Stimulated activated CD8-positive, alpha-beta memory T cell treated with anti-CD3 and anti-CD28 coated beads, Interleukin-7, amount 100 ng/mL, for 1 hour (primary cell): Measurements from ENCODE around the gene BRCA1.

Experiments
- DNase-seq, 2 donors: peaks; one replicate each; pipeline ENCODE4 v3.0.0-alpha.2; 2020; ENCODE audit warnings: low read depth in 2 of 2

The BRCA1 gene

GRCh38 chr17:43025290-43025657, 99.9 kb downstream of the BRCA1 start:
- no peak for DNase-seq

DNA sequence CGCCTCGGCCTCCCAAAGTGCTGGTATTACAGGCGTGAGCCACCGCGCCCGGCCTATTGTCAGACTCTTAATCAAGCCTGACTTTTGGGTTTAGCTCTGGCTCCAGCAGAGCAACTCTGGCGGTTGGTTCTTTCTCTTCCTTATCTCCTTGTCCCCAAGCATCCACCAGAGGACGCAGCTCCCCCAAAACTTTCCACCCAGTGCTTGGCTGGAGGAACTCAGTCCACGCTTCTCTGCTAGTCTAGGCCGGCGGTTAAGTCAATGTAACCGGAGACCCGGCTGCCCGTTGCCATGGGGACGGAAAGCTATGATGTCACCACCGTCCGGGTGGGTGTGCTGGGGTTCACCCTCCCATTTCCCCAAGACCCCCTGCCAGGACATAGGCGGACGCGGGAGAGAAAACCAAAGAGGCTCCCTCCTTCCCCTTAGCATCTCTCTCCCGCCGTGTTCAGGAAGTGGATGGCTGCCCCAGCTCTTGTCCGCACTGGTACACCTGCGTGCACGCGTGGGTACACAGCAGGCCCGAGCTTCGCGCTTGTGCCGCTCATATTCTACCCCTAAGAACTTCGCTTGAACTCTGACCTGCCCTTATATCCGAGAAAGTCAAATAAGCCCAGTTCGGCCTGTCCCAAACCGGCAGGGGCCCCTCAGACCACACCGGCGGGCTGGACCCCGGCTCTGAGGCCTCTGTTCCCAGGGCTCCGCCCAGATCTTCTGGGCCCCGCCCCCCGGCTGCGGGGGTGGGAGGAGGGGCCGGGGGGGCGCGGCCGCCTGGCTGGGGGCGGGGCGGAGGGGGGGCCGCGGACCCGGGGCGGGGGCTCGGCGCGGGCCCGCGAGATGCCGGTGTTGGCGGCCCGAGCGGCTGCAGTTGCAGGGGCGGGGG, 100.5 kb downstream of the BRCA1 start, which contains the start of gene RND2:
Gene RND2, plus strand, starts transcription at position 825 of the 883 bp plus-strand sequence. CDS start 117 bp downstream, outside the sequence.
- DNase-seq: peak; percentile 51 to 54

DNA sequence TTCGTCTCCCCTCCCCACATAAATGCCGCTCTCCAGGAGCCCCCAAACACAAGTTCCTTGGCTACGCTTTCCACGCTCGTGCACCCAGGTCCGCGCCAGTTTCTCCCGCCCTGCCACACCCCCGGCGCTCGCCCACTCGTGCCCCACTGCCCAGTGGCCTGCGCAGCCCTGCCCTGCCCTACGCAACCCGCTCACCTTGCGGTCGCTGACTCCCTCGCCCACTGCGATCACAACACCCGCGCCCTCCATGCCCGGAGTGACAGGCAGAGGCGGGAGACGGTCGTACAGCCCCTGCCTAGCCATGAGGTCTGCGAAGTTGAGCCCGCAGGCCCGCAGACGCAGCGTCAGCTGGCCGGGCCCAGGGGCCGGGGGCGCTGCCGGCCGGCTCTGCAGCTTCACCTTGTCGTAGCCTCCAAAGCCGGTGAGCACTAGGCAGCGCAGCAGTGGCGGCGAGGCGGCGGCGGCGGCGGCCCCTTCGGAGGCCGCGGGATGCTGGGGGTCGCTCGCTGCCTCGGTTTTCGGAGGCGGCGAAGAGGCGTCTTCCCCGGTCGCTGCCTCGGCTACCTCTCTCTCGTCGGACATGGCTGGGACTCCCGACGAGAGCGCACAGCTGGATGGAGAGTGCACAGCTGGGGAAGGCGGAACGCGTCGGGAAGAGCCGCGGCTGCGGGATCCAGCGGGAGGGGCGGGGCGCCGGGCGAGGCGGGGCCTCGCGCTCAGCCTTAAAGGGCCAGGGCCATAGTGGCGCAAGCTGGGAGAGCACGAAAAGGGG, 103.2 kb downstream of the BRCA1 start, which contains the start of gene VAT1:
Gene VAT1, minus strand, starts transcription at position 645 of the 772 bp plus-strand sequence. Its CDS starts 63 bp downstream, at position 582.
- peak; percentile 27 to 29 for DNase-seq

DNA sequence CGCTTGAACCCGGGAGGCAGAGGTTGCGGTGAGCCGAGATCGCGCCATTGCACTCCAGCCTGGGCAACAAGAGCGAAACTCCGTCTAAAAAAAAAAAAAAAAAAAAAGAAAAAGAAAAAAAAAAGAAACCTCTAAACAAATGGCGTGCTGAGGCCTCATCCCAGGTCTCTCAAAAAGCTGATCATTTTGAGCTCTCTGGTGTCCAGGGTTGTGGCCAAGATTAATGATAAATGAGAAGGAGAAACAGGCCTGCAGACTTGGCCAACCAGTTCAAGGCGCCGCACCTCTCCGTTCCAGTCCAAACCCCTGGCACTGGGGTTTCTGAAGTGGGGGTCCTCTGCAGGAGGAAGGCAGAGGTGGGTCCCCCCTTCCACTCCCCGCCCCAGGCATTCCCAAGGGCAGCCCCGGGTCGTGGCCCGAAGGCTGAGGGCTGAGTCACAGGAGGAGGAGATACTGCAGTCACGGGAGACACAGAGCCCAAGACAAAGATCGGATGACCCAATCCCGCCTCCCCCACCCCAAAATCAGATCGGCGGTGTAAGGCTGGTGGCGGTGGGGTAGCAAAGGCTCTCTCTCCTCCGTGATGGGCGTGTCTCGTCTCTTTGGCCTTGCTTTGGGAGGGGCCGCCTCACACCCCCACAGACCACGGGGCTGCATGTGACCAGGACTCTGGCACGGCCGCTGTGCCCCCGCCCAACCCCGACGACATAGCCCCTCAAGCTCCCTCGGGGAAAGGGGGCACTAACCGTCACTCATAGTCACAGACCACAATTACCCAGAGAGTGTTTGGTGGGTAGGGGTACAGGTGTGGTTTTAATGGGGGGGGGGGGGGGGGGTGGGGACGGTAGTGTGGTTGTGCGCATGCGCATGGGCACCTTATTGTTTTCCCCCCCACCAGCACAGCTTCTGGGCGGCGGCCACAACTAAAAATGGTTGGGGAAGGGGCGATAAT, 104.1 kb downstream of the BRCA1 start:
- no peak for DNase-seq

GRCh38 chr17:43020030-43020621, 105.0 kb downstream of the BRCA1 start:
- no peak for DNase-seq

DNA sequence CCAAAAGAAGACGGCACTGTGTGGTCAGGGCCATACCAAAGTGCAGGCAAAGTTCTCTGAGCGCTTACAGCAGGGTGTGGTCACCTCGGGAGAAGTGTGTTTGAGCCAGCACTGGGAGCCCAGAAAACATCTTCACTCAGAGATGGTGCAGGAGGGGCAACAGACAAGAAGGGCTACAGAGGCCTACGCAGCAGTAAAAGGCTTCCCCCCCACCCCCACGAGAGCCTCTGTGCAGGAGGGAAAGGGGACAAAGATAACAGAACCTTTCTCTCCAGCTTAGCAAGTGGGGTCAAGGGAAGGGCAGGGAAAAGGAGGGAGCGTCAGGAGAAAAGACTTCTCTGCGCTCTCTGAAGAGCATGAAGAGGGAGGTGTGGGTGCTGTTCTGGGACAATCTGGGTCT, 105.7 kb downstream of the BRCA1 start:
- no peak for DNase-seq

- DNase-seq: no peak
Measured at GRCh38 chr17:43018932-43019331, 106.2 kb downstream of the BRCA1 start.

GRCh38 chr17:43018008-43018853, 106.9 kb downstream of the BRCA1 start:
- no peak for DNase-seq

DNA sequence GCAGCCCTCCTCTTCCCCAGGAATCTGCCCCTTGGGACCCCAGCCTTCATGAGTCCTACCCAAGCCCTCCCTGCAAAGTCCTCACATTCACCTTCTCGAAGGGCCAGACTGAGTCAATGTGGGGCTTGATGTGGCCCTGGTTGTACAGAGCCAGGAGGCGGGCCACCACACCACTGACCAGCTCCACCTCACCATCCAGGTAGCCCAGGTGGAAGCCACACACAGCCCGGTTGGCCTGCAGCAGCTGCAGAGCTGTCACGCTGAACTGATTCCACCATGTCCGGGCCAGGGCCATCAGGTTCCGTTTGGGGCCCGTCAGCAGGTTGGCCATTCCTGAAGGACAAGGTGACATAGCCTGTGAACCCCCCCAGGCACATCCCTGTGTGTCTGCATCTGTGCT, 108.9 kb downstream of the BRCA1 start:
- DNase-seq: no peak

DNA sequence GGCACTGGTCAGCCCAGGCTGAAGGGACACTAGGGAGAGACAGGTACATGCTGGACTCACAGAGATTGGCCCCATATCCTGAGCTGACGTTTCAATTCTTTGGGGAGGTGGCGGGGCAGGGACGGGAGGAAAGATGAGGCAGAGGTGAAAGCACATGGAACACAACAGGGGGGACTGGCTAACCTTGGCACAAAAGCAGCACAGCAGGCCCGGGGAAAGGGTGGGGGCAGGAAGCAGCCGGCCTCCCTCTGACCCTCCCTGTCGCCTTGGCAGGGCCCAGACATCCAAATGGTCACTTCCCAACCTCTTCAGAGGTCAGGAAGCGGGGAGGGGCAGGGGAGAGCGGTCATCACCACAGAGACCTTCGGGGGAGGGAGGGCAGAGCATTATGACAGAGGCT, 109.6 kb downstream of the BRCA1 start:
- DNase-seq: no peak

DNA sequence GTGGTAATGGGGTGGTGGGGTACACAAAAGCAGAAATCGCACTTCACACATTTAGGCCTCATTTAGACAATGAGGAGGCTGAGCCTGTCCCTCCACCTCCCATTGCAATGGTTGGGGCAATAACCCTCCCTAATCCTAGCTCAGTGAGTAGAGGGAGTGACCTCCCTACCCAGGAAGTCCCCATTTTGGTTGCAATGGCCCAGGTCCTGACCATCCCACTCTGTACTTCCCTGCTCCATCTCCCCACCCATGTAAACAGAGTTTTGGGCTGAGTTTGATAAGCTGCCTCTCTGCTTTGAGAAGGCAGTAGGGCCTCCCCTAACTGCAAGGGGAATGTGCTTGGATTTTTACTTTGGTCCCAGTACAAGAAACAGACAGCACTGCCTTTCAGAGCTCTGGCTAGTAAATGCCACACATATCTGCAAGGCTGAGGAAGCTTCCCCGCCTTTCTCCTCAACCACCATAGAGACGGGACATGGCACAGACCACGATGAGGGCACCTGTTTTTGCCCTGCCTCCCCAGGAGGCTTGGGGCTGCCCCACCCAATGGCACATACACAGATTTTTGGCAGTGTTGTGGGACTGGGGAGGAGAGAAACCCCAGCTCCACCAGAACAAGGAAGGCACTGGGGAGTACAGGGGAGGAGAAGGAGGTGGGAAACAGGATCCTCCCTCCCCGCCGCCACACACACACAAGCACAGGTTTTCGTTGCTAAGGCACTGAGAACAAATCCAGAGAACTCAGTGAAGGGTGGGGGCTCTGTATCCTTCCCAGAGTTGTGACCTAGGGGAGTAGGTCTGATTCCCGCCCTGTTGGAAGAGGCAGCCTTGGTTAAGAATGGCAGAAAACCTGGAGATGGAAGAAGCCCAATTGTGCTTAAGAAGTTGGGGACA, 110.3 kb downstream of the BRCA1 start:
- DNase-seq: no peak

DNA sequence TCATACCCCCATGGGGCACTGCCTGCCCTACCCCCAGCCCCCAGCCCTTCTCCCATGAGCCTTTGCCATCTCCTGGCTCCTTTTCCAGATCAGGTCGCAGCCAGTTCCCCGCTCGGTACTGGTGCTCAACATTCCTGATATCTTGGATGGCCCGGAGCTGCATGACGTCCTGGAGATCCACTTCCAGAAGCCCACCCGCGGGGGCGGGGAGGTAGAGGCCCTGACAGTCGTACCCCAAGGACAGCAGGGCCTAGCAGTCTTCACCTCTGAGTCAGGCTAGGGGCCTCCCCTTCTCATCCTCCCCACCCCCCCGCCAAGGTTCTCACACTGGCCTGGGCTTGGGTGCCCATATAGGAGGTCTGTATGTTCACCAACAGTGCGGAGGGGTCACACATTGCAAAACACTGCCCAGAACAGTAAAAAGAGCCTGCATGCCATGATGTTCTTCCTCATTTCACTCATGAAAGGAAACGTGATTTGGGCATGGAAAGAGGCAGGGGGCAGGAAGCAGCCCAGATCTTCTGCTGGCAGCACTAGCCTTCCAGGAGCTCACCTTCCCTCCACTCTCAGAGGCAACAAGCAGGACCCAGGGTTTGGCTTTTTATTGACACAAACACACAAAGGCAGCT, 111.0 kb downstream of the BRCA1 start:
- no peak for DNase-seq

- no peak for DNase-seq
Measured at GRCh38 chr17:43013296-43013695, 111.9 kb downstream of the BRCA1 start.

GRCh38 chr17:43011728-43012472, 113.3 kb downstream of the BRCA1 start:
- DNase-seq: no peak

DNA sequence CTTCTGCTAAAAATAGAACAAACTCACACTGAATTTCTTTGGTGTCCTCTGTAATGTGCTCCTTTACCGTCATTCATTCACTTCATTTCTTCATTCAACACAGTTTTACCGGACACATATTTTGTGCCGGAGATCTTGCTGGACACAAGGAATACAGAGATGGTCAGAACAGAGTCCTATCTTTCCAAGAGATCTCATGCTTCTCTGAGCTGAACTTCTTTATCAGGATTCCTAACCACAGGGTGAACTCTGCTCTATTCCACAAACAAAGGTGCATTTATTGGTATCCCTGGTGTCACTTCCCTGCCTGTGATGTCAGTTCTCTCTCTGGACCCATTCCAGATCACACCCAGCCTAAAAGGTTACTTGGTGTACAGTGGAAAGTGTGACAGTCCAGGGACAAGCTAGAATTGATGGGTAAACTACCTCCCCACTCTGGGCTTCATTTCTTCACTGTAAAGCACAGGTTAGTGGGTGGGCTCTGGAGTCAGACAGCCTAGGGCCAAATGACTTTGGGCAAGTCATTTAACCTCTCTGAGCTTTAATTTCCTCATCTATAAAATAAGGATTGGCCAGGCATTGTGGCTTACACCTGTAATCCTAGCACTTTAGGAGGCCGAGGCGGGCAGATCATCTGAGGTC, 114.4 kb downstream of the BRCA1 start:
- no peak for DNase-seq

DNA sequence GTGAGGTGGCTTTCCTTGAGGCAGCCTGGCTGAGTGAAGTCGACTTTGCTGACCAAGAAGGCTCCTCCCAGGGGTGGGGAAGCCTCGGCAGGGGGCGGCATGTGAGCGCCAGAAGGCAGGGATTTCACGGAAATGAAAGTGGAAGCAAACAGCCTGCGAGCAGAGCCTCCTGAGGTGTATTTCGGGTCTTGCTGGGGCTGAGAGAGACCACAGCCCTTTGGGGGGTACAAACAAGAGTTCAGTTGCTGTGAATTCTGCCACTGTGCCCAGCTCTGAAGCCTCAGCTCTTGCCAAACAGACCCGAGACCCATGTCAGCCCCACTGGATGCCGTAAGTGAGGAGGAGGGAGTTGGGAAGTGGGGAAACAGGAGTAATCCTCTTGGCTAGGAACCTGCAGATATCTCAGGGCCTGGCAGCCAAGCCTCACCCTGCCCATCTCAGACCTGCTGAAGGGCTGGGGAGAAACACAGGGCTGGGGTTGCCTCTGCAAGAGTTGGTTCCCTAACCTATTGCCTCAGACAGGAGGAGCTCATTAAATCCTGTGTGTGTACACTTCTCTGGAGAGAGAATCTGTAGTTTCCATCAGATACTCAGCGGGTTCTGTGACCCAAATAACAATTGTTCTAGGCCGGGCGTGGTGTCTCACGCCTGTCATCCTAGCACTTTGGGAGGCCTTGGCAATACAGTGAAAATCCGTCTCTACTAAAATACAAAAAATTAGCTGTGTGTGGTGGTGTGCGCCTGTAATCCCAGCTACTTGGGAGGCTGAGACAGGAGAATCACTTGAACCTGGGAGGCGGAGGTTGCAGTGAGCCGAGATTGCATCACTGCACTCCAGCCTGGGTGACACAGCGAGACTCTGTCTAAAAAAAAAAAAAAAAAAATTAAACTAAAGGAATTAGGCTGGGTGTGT, 118.3 kb downstream of the BRCA1 start, which contains the start of gene IFI35:
Gene IFI35, plus strand, starts transcription at position 146 of the 913 bp plus-strand sequence. Its CDS starts 164 bp downstream, at position 310.
- peak; percentile 70 to 75 for DNase-seq
